ENCODE measurements around the gene ZNF689.

DNA sequence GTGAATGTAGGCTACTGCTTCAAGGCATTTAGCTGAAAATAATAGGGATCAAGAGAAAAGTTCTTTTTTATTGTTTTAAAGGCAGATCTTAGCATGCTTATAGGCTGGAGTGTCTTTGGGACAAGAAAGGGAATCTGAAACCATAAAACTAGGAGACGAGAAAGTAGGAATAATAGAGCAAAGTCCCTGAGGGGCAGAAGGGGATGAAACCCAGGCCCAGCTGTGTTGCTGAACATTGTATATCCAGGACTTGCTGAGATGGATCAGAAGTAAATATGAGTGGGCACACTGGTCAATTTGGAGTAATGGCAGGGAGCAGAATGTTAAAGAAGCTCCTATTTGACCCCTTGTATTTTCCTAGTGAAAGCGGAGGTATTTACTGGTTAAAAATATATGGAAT, 9.3 kb downstream of the ZNF689 start:
- no peak for TF ChIP-seq POLR2AphosphoS5 (IDR thresholded peaks at IDR 0.05; ENCODE audit: low read depth, low read length)
- no peak for TF ChIP-seq REST (IDR thresholded peaks at IDR 0.05; ENCODE audit: insufficient read depth in 1 of 2, low read depth in 2 of 2, low read length in 2 of 2)
- TF ChIP-seq SIN3A (IDR thresholded peaks at IDR 0.05; ENCODE audit: borderline replicate concordance, insufficient read depth, low read length), result no peak
- no peak for TF ChIP-seq FOXP2 (optimal IDR thresholded peaks at IDR 0.05; ENCODE audit: borderline replicate concordance, extremely low read depth, extremely low read length, insufficient read depth)
- no peak for TF ChIP-seq TAF1 (IDR thresholded peaks at IDR 0.05; ENCODE audit: borderline replicate concordance, insufficient read depth, low read length)
